Large intestine (tissue), 3 donors: Measurements from ENCODE around the gene ZNF423. TPM values are rescaled to one million over a fixed set of nuclear protein-coding genes. Genes with fewer than 3 reads are reported as not detected.

Experiments
- DNase-seq, 2 donors: peaks; one replicate each; pipeline versions ENCODE4 v3.0.0 to v3.0.0-alpha.2; 2013
- H3K27ac ChIP-seq: one replicate; pipeline ENCODE4 v1.5.1; 2013; ENCODE audit warnings: low read length
- H3K27me3 ChIP-seq: 2 replicates; pipeline ENCODE4 v1.6.1; 2013; ENCODE audit warnings: low read length; ENCODE audit not compliant: control insufficient read depth, insufficient read depth
- H3K36me3 ChIP-seq: 2 replicates; pipeline ENCODE4 v1.6.1; 2013; ENCODE audit warnings: low read length; ENCODE audit not compliant: control insufficient read depth, insufficient read depth
- H3K4me1 ChIP-seq: one replicate; pipeline ENCODE4 v1.6.1; 2013; ENCODE audit warnings: low read length; ENCODE audit not compliant: control insufficient read depth, insufficient read depth
- H3K4me3 ChIP-seq: one replicate; pipeline ENCODE4 v1.5.1; 2013; ENCODE audit warnings: low read length
- H3K9me3 ChIP-seq: one replicate; pipeline ENCODE4 v1.6.1; 2013; ENCODE audit warnings: mild to moderate bottlenecking, low read depth, low read length, moderate library complexity; ENCODE audit not compliant: control insufficient read depth
- WGBS: methylation state at CpG from one replicate; pipeline ENCODE4 v1.1.5; 2013; ENCODE audit warnings: low lambda C conversion rate; ENCODE audit not compliant: insufficient coverage; 5-methylcytosine and 5-hydroxymethylcytosine counted together
- polyA plus RNA-seq: library from polyadenylated mRNA; unstranded; fragments of 120-200 nt; gene quantifications from one replicate; pipeline ENCODE4 v1.2.1, GENCODE V29; 2013

The ZNF423 gene
- polyA plus RNA-seq, 1 donor, result 6.7 TPM

DNA sequence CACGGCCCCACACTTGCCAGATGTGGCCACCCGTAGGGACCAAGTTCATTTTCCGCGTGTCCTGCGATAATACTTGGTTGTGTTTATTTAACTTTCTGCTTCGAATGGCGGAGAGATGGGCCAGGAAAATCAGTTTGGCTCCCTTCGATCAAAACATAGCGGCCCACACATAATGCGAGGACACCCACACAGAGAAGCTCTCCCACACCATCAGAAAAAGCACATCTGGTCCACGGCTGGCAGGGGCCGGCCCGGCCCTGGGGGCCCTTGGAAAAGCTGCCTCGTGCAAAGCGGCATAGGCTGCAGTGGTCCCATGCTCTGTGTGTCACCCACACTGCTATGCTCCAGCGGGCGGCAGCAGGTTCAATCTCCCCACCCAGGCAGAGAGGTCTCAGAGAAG is 46.9 kb downstream of the ZNF423 start:
- H3K27ac ChIP-seq, result no peak overlapping the region
- H3K9me3 ChIP-seq, result no peaks in the 10 kb centered on the region
- no peak for DNase-seq
- no peaks in the 10 kb centered on the region for H3K27me3 ChIP-seq
- H3K36me3 ChIP-seq, result peaks cover 2% of the 10 kb centered on the region
- peaks cover 10% of the 10 kb centered on the region for H3K4me1 ChIP-seq
- no peak overlapping the region for H3K4me3 ChIP-seq
- no CpG with 5 or more reads among the region's 17 CpGs for WGBS

DNA sequence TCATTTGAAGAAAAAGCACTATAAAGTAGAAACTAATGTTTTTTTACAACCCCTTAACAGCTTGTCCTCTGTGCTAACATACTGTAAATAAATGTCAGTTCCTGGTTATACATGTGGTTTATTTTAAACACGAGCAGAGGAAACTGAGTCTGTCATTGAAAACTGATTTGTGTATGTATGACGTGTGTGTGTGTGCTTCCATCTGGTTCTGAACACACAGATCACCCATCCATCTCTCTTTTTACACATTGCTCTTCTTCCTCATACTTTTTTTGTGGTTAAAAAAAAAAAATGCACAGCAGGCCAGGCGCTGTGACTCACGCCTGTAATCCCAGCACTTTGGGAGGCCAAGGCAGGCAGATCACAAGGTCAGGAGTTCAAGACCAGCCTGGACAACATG is 49.5 kb downstream of the ZNF423 start:
- no peak overlapping the region for H3K4me3 ChIP-seq
- no peaks in the 10 kb centered on the region for H3K9me3 ChIP-seq
- no peak overlapping the region for H3K27ac ChIP-seq
- no CpG with 5 or more reads among the region's 4 CpGs for WGBS
- peaks cover 3% of the 10 kb centered on the region for H3K4me1 ChIP-seq
- DNase-seq, result peak; percentile 20 to 31
- no peaks in the 10 kb centered on the region for H3K27me3 ChIP-seq
- H3K36me3 ChIP-seq, result peaks cover 2% of the 10 kb centered on the region

DNA sequence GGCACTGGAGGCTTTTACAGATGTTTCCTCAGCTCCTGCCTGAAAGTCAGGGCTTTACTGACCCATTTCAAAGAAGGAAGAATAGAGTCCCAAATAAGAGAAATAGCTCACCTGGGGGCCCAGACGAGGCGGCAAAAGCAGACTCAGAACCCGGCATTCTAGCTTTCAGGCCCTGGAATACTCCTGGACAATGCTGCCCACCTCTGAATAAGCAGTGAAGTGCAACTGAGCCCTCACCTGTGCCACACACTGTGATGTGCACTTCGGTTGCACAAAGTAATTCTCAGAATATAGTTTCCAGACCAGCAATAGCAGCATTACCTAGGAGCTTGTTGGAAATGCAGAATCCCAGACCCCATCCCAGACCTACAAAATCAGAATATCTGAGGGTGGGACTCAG is 54.6 kb downstream of the ZNF423 start:
- no peak for DNase-seq
- Histone ChIP-seq H3K9me3 (no peaks in the 10 kb centered on the region), H3K27ac (no peak overlapping the region), H3K27me3 (no peaks in the 10 kb centered on the region), H3K36me3 (peaks cover 2% of the 10 kb centered on the region), H3K4me3 (no peak overlapping the region), H3K4me1 (no peaks in the 10 kb centered on the region)
- no CpG with 5 or more reads among the region's 4 CpGs for WGBS

DNA sequence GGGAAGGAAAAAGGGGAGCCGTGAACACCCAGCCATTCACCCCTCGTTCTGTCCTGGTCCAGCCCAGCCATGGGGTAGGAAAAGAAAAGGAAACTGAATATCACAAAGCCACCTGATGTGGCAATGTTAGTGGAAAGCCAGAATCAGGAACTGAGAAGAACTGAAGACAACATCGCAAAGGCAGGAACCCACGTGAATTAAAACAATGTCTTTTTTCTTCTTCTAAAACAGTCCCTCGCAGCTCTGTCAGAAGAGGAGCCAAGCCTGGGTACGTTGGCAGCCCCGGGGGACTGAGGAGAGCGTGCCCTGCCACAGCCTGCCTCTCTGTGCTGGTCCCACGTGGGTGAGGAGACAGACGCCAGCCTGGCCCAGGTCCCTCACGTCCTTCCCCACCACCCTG is 55.0 kb downstream of the ZNF423 start:
- peaks cover 2% of the 10 kb centered on the region for H3K36me3 ChIP-seq
- no peak for DNase-seq
- H3K27ac ChIP-seq, result no peak overlapping the region
- H3K9me3 ChIP-seq, result no peaks in the 10 kb centered on the region
- WGBS, result no CpG with 5 or more reads among the region's 11 CpGs
- no peaks in the 10 kb centered on the region for H3K27me3 ChIP-seq
- H3K4me3 ChIP-seq, result no peak overlapping the region
- H3K4me1 ChIP-seq, result no peaks in the 10 kb centered on the region

DNA sequence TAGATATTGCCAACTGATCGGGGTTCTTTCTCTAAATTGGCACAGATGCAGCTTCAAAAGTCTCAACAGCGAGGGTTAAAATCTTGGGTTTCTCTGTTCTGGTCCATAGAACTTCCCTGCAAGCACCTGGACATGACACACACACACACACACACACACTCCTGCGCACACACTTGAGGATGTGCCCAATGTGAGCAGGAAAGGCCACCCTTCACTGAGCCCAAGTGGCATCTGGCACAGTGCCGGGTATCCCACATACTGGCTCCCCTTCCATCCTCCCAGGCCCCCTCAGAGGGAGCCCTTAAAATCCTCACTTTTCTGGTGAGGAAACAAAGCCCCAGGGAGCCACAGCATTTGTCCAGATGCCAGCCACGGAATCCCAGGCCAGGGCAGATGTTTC is 55.5 kb downstream of the ZNF423 start:
- Histone ChIP-seq H3K27me3 (no peaks in the 10 kb centered on the region), H3K36me3 (peaks cover under 1% of the 10 kb centered on the region), H3K27ac (no peak overlapping the region), H3K4me3 (no peak overlapping the region), H3K9me3 (no peaks in the 10 kb centered on the region), H3K4me1 (no peaks in the 10 kb centered on the region)
- no CpG with 5 or more reads among the region's 5 CpGs for WGBS
- no peak for DNase-seq

DNA sequence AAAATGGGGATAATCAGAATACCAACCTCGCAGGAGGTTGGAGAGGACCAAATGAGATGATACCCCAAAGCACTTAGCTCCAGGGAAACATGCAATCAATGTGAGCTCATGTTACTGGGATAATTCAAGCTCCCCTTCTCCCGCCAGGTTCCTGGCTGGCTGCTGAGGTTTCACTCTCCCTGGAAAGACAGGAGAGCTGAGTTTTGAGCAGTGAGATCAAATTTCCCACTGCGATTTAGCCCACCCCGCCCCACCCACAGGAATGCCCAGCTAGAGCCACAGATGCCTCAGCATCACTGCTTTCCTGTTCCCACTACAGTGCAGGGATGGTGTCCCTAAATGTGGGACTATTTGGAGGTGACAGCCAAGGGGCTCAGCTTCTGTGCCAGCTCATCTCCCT is 56.7 kb downstream of the ZNF423 start:
- Histone ChIP-seq H3K27ac (no peak overlapping the region), H3K36me3 (no peaks in the 10 kb centered on the region), H3K4me1 (no peaks in the 10 kb centered on the region), H3K27me3 (no peaks in the 10 kb centered on the region), H3K9me3 (no peaks in the 10 kb centered on the region), H3K4me3 (no peak overlapping the region)
- no CpG with 5 or more reads among the region's 4 CpGs for WGBS
- no peak for DNase-seq

DNA sequence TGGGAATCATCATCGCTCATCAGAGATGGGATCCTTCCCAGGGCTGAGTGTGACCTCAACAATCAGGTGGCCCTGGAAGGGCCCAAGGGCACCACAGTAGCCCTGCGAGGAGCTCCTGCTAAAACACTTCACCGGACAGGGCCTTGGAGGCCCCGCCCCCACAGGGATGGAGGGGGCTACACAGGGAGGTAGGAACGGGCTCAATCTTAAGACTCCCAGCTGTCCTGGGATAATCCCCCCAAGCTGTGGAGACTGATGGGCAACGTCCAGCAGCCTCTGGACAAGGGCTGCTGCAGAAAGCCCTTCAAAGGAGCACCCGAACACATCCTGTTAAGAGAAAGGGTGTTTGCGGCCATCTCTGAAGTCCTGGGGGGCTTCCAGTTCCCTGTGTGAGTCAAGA is 60.4 kb downstream of the ZNF423 start:
- WGBS, result no CpG with 5 or more reads among the region's 8 CpGs
- no peak overlapping the region for H3K4me3 ChIP-seq
- H3K4me1 ChIP-seq, result no peaks in the 10 kb centered on the region
- no peaks in the 10 kb centered on the region for H3K36me3 ChIP-seq
- no peaks in the 10 kb centered on the region for H3K9me3 ChIP-seq
- no peak for DNase-seq
- H3K27me3 ChIP-seq, result no peaks in the 10 kb centered on the region
- H3K27ac ChIP-seq, result no peak overlapping the region

DNA sequence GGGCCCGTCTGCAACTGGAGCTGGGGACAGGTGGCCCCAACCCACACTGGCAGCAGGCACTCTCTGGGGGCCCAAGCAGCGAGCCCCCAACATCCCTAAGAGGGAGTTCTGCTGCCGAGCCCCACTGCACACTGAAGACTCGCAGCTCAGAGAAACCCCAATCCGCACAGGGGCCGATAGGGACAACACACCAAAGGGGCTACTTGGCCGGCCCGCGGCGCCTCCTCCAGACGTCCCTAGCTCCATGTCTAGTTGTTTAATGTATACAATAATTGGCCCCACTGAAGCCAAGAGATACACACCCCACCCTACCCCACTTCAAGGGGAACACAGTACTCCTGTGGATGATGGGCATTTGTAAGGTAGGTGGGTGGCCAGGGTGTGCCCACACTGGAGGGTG is 62.7 kb downstream of the ZNF423 start:
- Histone ChIP-seq H3K36me3 (peaks cover 5% of the 10 kb centered on the region), H3K9me3 (no peaks in the 10 kb centered on the region), H3K27me3 (no peaks in the 10 kb centered on the region), H3K4me1 (no peaks in the 10 kb centered on the region), H3K4me3 (no peak overlapping the region), H3K27ac (no peak overlapping the region)
- no peak for DNase-seq
- WGBS, result no CpG with 5 or more reads among the region's 11 CpGs

DNA sequence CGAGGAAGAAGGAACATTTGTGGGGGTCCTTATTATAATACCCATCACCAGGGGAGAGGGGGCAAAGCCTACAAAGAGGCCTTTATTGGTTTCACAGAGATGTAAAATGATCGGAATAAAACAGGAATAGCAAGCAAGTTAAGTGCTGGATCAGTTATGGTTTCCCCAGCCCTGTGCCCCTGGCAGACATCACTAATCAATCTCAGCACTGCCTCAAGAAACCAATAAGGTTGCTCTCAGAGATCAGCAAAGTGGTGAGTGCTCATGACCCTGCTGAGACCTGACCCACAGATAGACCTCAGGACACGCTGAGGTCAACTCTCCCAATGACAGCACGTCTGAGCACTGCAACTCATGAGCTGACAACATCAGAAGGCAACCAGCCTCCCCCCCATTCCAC is 66.3 kb downstream of the ZNF423 start:
- Histone ChIP-seq H3K4me1 (no peaks in the 10 kb centered on the region), H3K4me3 (no peak overlapping the region), H3K9me3 (no peaks in the 10 kb centered on the region), H3K27ac (no peak overlapping the region), H3K27me3 (no peaks in the 10 kb centered on the region), H3K36me3 (peaks cover 5% of the 10 kb centered on the region)
- DNase-seq, result no peak
- WGBS, result 83% methylated on average over 1 of the region's 4 CpGs

DNA sequence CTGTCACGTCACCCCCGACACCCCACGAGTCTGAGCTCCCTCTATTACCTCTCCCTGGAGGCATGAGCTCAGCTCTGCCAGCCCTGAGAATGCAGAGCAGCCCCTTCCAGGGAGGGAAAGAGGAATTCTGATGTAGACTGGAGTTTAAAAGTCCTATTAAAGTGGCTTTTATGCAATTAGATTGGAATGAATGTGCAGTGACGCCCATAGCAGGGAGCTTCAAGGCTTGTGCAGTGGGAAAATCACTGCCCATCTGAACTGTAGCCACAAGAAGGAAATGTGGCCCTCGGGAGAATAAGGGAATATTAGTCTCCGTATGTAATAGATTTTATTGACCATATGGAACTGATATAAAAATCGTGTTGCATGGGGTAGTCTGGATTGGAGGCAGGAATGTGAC is 66.9 kb downstream of the ZNF423 start:
- Histone ChIP-seq H3K36me3 (peaks cover 5% of the 10 kb centered on the region), H3K9me3 (no peaks in the 10 kb centered on the region), H3K27ac (no peak overlapping the region), H3K4me1 (no peaks in the 10 kb centered on the region), H3K27me3 (no peaks in the 10 kb centered on the region), H3K4me3 (no peak overlapping the region)
- no CpG with 5 or more reads among the region's 7 CpGs for WGBS
- no peak for DNase-seq

DNA sequence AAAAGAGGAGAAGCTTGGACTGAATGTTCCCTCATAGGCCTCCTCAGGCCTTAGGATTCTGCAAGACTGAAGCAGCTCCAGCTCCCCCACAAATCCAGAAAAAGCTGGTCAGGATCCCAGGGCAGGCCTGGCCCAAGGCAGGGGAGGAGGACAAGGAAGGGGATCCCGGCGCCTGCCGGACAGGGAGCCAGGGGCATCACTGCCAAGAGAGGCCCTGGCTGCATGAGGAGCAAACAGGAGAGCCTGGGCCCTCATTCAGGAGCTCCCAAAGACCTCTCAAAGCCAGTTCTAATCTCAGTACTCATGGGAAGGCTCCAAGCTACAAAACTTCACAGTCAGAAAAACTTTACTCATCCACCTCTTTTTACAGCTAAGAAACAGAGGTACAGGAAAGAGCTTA is 67.3 kb downstream of the ZNF423 start:
- Histone ChIP-seq H3K4me1 (no peaks in the 10 kb centered on the region), H3K27me3 (no peaks in the 10 kb centered on the region), H3K9me3 (no peaks in the 10 kb centered on the region), H3K27ac (no peak overlapping the region), H3K4me3 (no peak overlapping the region), H3K36me3 (peaks cover 5% of the 10 kb centered on the region)
- no CpG with 5 or more reads among the region's 3 CpGs for WGBS
- no peak for DNase-seq
